HG02571 (cell line): ENCODE results near the gene COL5A3.
"Not testable (repeated sequence)": the region's sequence is repeated elsewhere in the genome, so short reads cannot be mapped to it uniquely, and the experiment has no call there.

ENCODE experiments used
- ATAC-seq: cut with Tn5 transposase; IDR thresholded peaks from one replicate; pipeline ENCODE4 v1.9.1; 2021; ENCODE audit warnings: mild to moderate bottlenecking, moderate library complexity; ENCODE audit not compliant: unreplicated experiment

The COL5A3 gene

GRCh38 chr19:10010247-10010691 is at the start of gene COL5A3:
TSS of gene COL5A3 (minus strand) at chr19:10010504. CDS start at chr19:10010385, 119 bp downstream.
- ATAC-seq = no peak

- ATAC-seq = no peak
Measured at GRCh38 chr19:10052602-10053360, 42.5 kb upstream of the COL5A3 start.

- ATAC-seq = no peak
Measured at GRCh38 chr19:10049626-10050025, 39.3 kb upstream of the COL5A3 start.

- no peak for ATAC-seq
Measured at GRCh38 chr19:10045371-10045770, 35.1 kb upstream of the COL5A3 start.

GRCh38 chr19:10044390-10044789 is 34.1 kb upstream of the COL5A3 start:
- ATAC-seq = no peak

- ATAC-seq = no peak
Measured at GRCh38 chr19:10043286-10043927, 33.1 kb upstream of the COL5A3 start.

GRCh38 chr19:10037809-10038208 is 27.5 kb upstream of the COL5A3 start:
- no peak for ATAC-seq

GRCh38 chr19:10037367-10037766 is 27.1 kb upstream of the COL5A3 start:
- ATAC-seq = no peak

GRCh38 chr19:10036601-10037071 is 26.3 kb upstream of the COL5A3 start:
- no peak for ATAC-seq

GRCh38 chr19:10033614-10034013 is 23.3 kb upstream of the COL5A3 start:
- ATAC-seq = no peak

GRCh38 chr19:10027158-10027997 is 17.1 kb upstream of the COL5A3 start:
- no peak for ATAC-seq

- ATAC-seq = no peak
Measured at GRCh38 chr19:10026744-10027143, 16.4 kb upstream of the COL5A3 start.

GRCh38 chr19:10023096-10023495 is 12.8 kb upstream of the COL5A3 start:
- not testable (repeated sequence) for ATAC-seq

- no peak for ATAC-seq
Measured at GRCh38 chr19:10021863-10022262, 11.6 kb upstream of the COL5A3 start.

- no peak for ATAC-seq
Measured at GRCh38 chr19:10021446-10021845, 11.1 kb upstream of the COL5A3 start.

GRCh38 chr19:10020851-10021250 is 10.5 kb upstream of the COL5A3 start:
- no peak for ATAC-seq

GRCh38 chr19:10019246-10019645 is 8.9 kb upstream of the COL5A3 start:
- ATAC-seq = no peak

GRCh38 chr19:10018786-10019185 is 8.5 kb upstream of the COL5A3 start:
- no peak for ATAC-seq

- ATAC-seq = no peak
Measured at GRCh38 chr19:10018263-10018662, 8.0 kb upstream of the COL5A3 start.

- no peak for ATAC-seq
Measured at GRCh38 chr19:10013834-10014618, 3.7 kb upstream of the COL5A3 start.

GRCh38 chr19:10013316-10013715 is 3.0 kb upstream of the COL5A3 start, which contains the start of gene RDH8:
TSS of gene RDH8 (plus strand) at chr19:10013483. CDS start at chr19:10013498, 15 bp downstream.
- ATAC-seq = no peak
